HepG2 (cell line): ENCODE measurements around the gene SPANXN2. TPM values are rescaled to one million over a fixed set of nuclear protein-coding genes. Genes with fewer than 3 reads are reported as not detected.

Experiments
- ATAC-seq: fragments of 200-7000 bp; cut with Tn5 transposase; 3 replicates; pipeline ENCODE4 v1.9.1; 2020; ENCODE audit warnings: mild to moderate bottlenecking, moderate library complexity
- BruUV-seq: library from RNA; stranded (reverse); fragments of 400-500 nt; replicated peaks from 2 replicates; lab custom pipeline; 2021; lab: Mats Ljungman, UMichigan
- CTCF ChIA-PET: fragments of 300-600 bp; formaldehyde crosslinking; extraction: SDS; loops from one replicate; lab custom pipeline; 2021; ENCODE audit warnings: low total read pairs, inconsistent platforms, low intra/inter-chr PET ratio; lab: Yijun Ruan, JAX
- POLR2A ChIA-PET: fragments of 350-600 bp; sonication (Branson Sonifier 250); formaldehyde crosslinking; loops from one replicate; lab custom pipeline; 2020; ENCODE audit warnings: antibody characterized with exemption, inconsistent platforms; lab: Yijun Ruan, JAX
- DNase-seq: peaks from one replicate; pipeline ENCODE4 v3.0.0-alpha.2; 2015; ENCODE audit warnings: low spot score
- FAIRE-seq: peaks from 3 replicates; lab custom pipeline; 2011; peaks lifted over from hg19 to GRCh38; lab: Jason Lieb, UNC
- H2AFZ ChIP-seq: one replicate; pipeline ENCODE4 v1.6.1; 2011; ENCODE audit warnings: low read length, inconsistent platforms
- H3K27ac ChIP-seq: fragments of 300-600 bp; 3 replicates; pipeline ENCODE4 v1.8.0; 2011; ENCODE audit warnings: mixed run types, mild to moderate bottlenecking, mixed read lengths, low read length, inconsistent platforms; ENCODE audit not compliant: insufficient read depth; ENCODE audit errors: extremely low read length
- H3K27me3 ChIP-seq, 2 experiments: fragments of 200-600 bp in 1 of 2; 2 replicates in 1 of 2; 3 replicates in 1 of 2; pipeline versions ENCODE4 v1.6.0 to v1.8.0; 2011; ENCODE audit warnings: low read length in 2 of 2, mild to moderate bottlenecking in 2 of 2, moderate library complexity in 2 of 2, inconsistent platforms in 1 of 2; ENCODE audit not compliant: insufficient read depth in 2 of 2, control insufficient read depth in 1 of 2
- H3K36me3 ChIP-seq, 2 experiments: fragments of 200-600 bp in 1 of 2; replicated peaks in 1 of 2; 2 replicates in 1 of 2; 3 replicates in 1 of 2; pipeline versions ENCODE4 v1.5.1 to v1.8.0; 2011; ENCODE audit warnings: low read length in 2 of 2, inconsistent platforms in 1 of 2; ENCODE audit not compliant: insufficient read depth in 2 of 2, control insufficient read depth in 1 of 2
- H3K4me1 ChIP-seq: 2 replicates; pipeline ENCODE4 v1.5.1; 2012; ENCODE audit warnings: low read length, inconsistent platforms; ENCODE audit not compliant: insufficient read depth
- H3K4me2 ChIP-seq: 2 replicates; pipeline ENCODE4 v1.6.0; 2011; ENCODE audit warnings: low read depth, low read length, inconsistent platforms
- H3K4me3 ChIP-seq, 3 experiments: fragments of 200-600 bp in 1 of 3; sonication (generic), shearing (Covaris generic) in 1 of 3; replicated peaks in 1 of 3; 2 replicates each; pipeline ENCODE4 v1.5.1; 2011 to 2016; ENCODE audit warnings: low read length in 3 of 3, inconsistent platforms in 2 of 3, low read depth in 2 of 3, mild to moderate bottlenecking in 2 of 3, control low read depth in 1 of 3, mixed read lengths in 1 of 3; ENCODE audit not compliant: insufficient read depth in 1 of 3
- H3K79me2 ChIP-seq: one replicate; pipeline ENCODE4 v1.6.1; 2011; ENCODE audit warnings: low read length, inconsistent platforms; ENCODE audit not compliant: insufficient read depth
- H3K9ac ChIP-seq: 2 replicates; pipeline ENCODE4 v1.6.0; 2011; ENCODE audit warnings: mild to moderate bottlenecking, low read depth, low read length, inconsistent platforms; ENCODE audit not compliant: insufficient read depth
- H3K9me3 ChIP-seq: 2 replicates; pipeline ENCODE4 v1.5.1; 2012; ENCODE audit warnings: mild to moderate bottlenecking, low read length
- H4K20me1 ChIP-seq: 2 replicates; pipeline ENCODE4 v1.6.0; 2011; ENCODE audit warnings: inconsistent platforms, mild to moderate bottlenecking, low read length, moderate library complexity; ENCODE audit not compliant: insufficient read depth
- AHDC1 ChIP-seq: sonication (generic); formaldehyde crosslinking; IDR thresholded peaks from 2 replicates; pipeline ENCODE4 v1.5.1; 2020; ENCODE audit warnings: mild to moderate bottlenecking, missing genetic modification reagents, borderline replicate concordance
- SYNCRIP ChIP-seq: fragments of 200-400 bp; formaldehyde crosslinking; IDR thresholded peaks from 2 replicates; pipeline ENCODE4 v1.6.1; 2018; ENCODE audit warnings: mild to moderate bottlenecking, low read depth, low read length; ENCODE audit not compliant: insufficient read depth
- ZMYM4 ChIP-seq: sonication (generic); formaldehyde crosslinking; IDR thresholded peaks from 2 replicates; pipeline ENCODE4 v1.8.1; 2023; ENCODE audit warnings: mild to moderate bottlenecking, missing genetic modification reagents
- ZNF235 ChIP-seq: sonication (generic); formaldehyde crosslinking; IDR thresholded peaks from 2 replicates; pipeline ENCODE4 v1.8.1; 2023; ENCODE audit warnings: mild to moderate bottlenecking, missing genetic modification reagents, borderline replicate concordance
- ZNF331 ChIP-seq: sonication (generic); formaldehyde crosslinking; IDR thresholded peaks from 2 replicates; pipeline ENCODE4 v1.4.0; 2020; ENCODE audit warnings: missing genetic modification reagents
- ZNF501 ChIP-seq: sonication (generic); formaldehyde crosslinking; IDR thresholded peaks from 2 replicates; pipeline ENCODE4 v1.5.1; 2020; ENCODE audit warnings: mild to moderate bottlenecking, moderate library complexity, missing genetic modification reagents
- ZNF713 ChIP-seq: sonication (generic); formaldehyde crosslinking; IDR thresholded peaks from 2 replicates; pipeline ENCODE4 v1.4.0; 2020; ENCODE audit warnings: mild to moderate bottlenecking, missing genetic modification reagents
- WGBS: methylation state at CpG from one replicate; pipeline ENCODE4 v1.1.6; 2017; ENCODE audit warnings: low lambda C conversion rate; 5-methylcytosine and 5-hydroxymethylcytosine counted together
- in situ Hi-C: cut with HindIII; loops from 2 replicates; pipeline ENCODE4 v1.10.0; 2017; ENCODE audit warnings: low pct_unique_long_range_greater_than_20kb; ENCODE audit not compliant: extremely low pct_ligation_motif_present
- intact Hi-C: fragments of 100-400 bp; cut with micrococcal nuclease; formaldehyde crosslinking; loops from one replicate; pipeline ENCODE4 v1.10.0; 2022; ENCODE audit not compliant: unreplicated experiment
- polyA plus RNA-seq, 8 experiments: library from polyadenylated mRNA; depleted of rRNA in 3 of 8; stranded (reverse) in 7 of 8; unstranded in 1 of 8; fragments of >200 nt; fragmentation: Illumina TruSeq in 4 of 8; extraction: Trizol in 4 of 8; gene quantifications; 2 replicates each; pipeline versions ENCODE4 v1.2.1 to v1.2.3, GENCODE V29; 2011 to 2016; ENCODE audit warnings: low read depth in 4 of 8, missing spikeins in 1 of 8, mixed read lengths in 1 of 8; ENCODE audit not compliant: insufficient read depth in 1 of 8
- total RNA-seq, 5 experiments: library from RNA; depleted of rRNA; stranded (reverse); fragments of >200 nt; fragmentation: Illumina TruSeq; extraction: Trizol; gene quantifications; 2 replicates each; pipeline ENCODE4 v1.2.3, GENCODE V29; 2016; ENCODE audit warnings: low read depth in 1 of 5
- TF ChIP-seq, protein P1 (sequence below): sonication (generic); formaldehyde crosslinking; IDR thresholded peaks from 2 replicates; pipeline ENCODE4 v1.4.0; 2020; ENCODE audit warnings: missing genetic modification reagents, borderline replicate concordance
- TF ChIP-seq, protein P2 (sequence below): sonication (generic); formaldehyde crosslinking; IDR thresholded peaks from 2 replicates; pipeline ENCODE4 v1.5.0; 2020; ENCODE audit warnings: mild to moderate bottlenecking, missing genetic modification reagents, borderline replicate concordance

The SPANXN2 gene
- total and polyA plus RNA-seq, 2 of the 13 experiments (the other 11 are each of a cell fraction or from before 2014, with no cell fraction given) = not detected

DNA sequence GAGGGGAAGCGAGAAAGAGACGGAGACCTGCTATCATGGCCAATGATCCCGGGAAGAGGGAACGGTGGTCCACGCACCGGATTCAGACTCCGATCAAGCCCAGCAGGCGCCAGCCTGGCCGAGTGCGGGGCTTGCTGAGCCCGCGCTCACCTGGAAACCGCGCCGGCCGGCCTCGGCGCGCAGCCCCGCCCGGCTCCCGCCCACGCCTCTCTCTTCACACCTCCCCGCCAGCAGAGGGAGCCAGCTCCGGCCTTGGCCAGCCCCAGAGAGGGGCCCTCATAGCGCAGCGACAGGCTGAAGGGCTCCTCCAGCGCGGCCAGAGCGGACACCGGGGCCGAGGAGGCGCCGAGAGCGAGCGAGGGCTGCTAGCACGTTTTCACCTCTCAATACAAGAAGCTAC lies 36.8 kb upstream of the SPANXN2 start:
- in situ Hi-C loops = no loop called here
- no peak for DNase-seq
- BruUV-seq = no TSS peak
- no peak for ATAC-seq
- peaks cover 62% of the 10 kb centered on the region for H3K9me3 ChIP-seq
- H3K36me3 ChIP-seq = no peaks in the 10 kb centered on the region
- H3K27ac ChIP-seq = no peak overlapping the region
- CTCF ChIA-PET = no interaction called here
- no peak overlapping the region for H2AFZ ChIP-seq
- POLR2A ChIA-PET = no interaction called here
- 83% methylated on average over 6 of the region's 37 CpGs for WGBS
- H3K4me2 ChIP-seq = no peak overlapping the region
- no peaks in the 10 kb centered on the region for H3K4me1 ChIP-seq
- intact Hi-C loops = no loop called here
- no peak overlapping the region for H3K4me3 ChIP-seq
- no peaks in the 10 kb centered on the region for H3K79me2 ChIP-seq
- no peak for FAIRE-seq
- no peaks in the 10 kb centered on the region for H3K27me3 ChIP-seq
- TF ChIP-seq ZNF713 (no peak), ZNF501 (CRISPR knock-in tag) (no peak), SYNCRIP (no peak), ZNF235 (CRISPR knock-in tag) (no peak), ZNF331 (CRISPR knock-in tag) (no peak), ZMYM4 (no peak), AHDC1 (CRISPR knock-in tag) (no peak)
- TF ChIP-seq, protein P1, sequence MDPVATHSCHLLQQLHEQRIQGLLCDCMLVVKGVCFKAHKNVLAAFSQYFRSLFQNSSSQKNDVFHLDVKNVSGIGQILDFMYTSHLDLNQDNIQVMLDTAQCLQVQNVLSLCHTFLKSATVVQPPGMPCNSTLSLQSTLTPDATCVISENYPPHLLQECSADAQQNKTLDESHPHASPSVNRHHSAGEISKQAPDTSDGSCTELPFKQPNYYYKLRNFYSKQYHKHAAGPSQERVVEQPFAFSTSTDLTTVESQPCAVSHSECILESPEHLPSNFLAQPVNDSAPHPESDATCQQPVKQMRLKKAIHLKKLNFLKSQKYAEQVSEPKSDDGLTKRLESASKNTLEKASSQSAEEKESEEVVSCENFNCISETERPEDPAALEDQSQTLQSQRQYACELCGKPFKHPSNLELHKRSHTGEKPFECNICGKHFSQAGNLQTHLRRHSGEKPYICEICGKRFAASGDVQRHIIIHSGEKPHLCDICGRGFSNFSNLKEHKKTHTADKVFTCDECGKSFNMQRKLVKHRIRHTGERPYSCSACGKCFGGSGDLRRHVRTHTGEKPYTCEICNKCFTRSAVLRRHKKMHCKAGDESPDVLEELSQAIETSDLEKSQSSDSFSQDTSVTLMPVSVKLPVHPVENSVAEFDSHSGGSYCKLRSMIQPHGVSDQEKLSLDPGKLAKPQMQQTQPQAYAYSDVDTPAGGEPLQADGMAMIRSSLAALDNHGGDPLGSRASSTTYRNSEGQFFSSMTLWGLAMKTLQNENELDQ = no peak
- TF ChIP-seq, protein P2, sequence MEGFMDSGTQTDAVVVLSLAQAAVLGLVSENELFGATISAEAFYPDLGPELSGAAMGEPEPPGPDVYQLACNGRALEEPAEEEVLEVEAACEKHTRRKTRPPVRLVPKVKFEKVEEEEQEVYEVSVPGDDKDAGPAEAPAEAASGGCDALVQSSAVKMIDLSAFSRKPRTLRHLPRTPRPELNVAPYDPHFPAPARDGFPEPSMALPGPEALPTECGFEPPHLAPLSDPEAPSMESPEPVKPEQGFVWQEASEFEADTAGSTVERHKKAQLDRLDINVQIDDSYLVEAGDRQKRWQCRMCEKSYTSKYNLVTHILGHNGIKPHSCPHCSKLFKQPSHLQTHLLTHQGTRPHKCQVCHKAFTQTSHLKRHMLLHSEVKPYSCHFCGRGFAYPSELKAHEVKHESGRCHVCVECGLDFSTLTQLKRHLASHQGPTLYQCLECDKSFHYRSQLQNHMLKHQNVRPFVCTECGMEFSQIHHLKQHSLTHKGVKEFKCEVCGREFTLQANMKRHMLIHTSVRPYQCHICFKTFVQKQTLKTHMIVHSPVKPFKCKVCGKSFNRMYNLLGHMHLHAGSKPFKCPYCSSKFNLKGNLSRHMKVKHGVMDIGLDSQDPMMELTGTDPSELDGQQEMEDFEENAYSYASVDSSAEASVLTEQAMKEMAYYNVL = no peak
- no peaks in the 10 kb centered on the region for H4K20me1 ChIP-seq
- H3K9ac ChIP-seq = no peak overlapping the region
